GM23338 (cell line): ENCODE data around the gene CHAC1. TPM values are rescaled to one million over a fixed set of nuclear protein-coding genes. Genes with fewer than 3 reads are reported as not detected.

ENCODE experiments used
- ATAC-seq: fragments of 200-7000 bp; cut with Tn5 transposase; 3 replicates; pipeline ENCODE4 v1.9.1; 2020
- DNase-seq: peaks from one replicate; pipeline ENCODE4 v3.0.0-alpha.2; 2015; ENCODE audit warnings: low spot score
- H2AFZ ChIP-seq: fragments of 200-600 bp; sonication (generic); 2 replicates; pipeline ENCODE4 v1.8.0; 2016; ENCODE audit warnings: antibody characterized with exemption, mild to moderate bottlenecking, moderate library complexity
- H3F3A ChIP-seq: fragments of 200-600 bp; sonication (generic); replicated peaks from 2 replicates; pipeline ENCODE4 v1.8.0; 2017; ENCODE audit warnings: antibody characterized with exemption, mixed run types, low read depth
- H3K27ac ChIP-seq: fragments of 200-600 bp; sonication (generic); 2 replicates; pipeline ENCODE4 v1.6.1; 2016; ENCODE audit warnings: low read depth
- H3K27me3 ChIP-seq: fragments of 200-600 bp; sonication (generic); 2 replicates; pipeline ENCODE4 v1.8.0; 2016; ENCODE audit warnings: mild to moderate bottlenecking, mixed run types, moderate library complexity; ENCODE audit not compliant: insufficient read depth
- H3K36me3 ChIP-seq: fragments of 200-600 bp; sonication (generic); 2 replicates; pipeline ENCODE4 v1.8.0; 2016; ENCODE audit warnings: mild to moderate bottlenecking; ENCODE audit not compliant: insufficient read depth
- H3K4me1 ChIP-seq: fragments of 200-600 bp; sonication (generic); 2 replicates; pipeline ENCODE4 v1.8.0; 2016; ENCODE audit warnings: mild to moderate bottlenecking, moderate library complexity; ENCODE audit not compliant: insufficient read depth
- H3K4me2 ChIP-seq: fragments of 200-600 bp; sonication (generic); 2 replicates; pipeline ENCODE4 v1.7.1; 2017; ENCODE audit warnings: mixed run types
- H3K4me3 ChIP-seq: fragments of 200-600 bp; sonication (generic); 2 replicates; pipeline ENCODE4 v1.6.1; 2016; ENCODE audit warnings: mixed run types
- H3K79me2 ChIP-seq: fragments of 200-600 bp; sonication (generic); replicated peaks from 2 replicates; pipeline ENCODE4 v1.8.0; 2017; ENCODE audit warnings: mild to moderate bottlenecking; ENCODE audit not compliant: insufficient read depth
- H3K9me2 ChIP-seq: fragments of 200-600 bp; sonication (generic); 2 replicates; pipeline ENCODE4 v1.8.0; 2017; ENCODE audit not compliant: insufficient read depth
- H4K20me1 ChIP-seq: fragments of 200-600 bp; sonication (generic); replicated peaks from 2 replicates; pipeline ENCODE4 v1.8.0; 2017; ENCODE audit warnings: mild to moderate bottlenecking; ENCODE audit not compliant: insufficient read depth
- H3K27ac Mint-ChIP-seq: 2 replicates; pipeline ENCODE4 v1.8.0; 2020; ENCODE audit warnings: inconsistent platforms, mild to moderate bottlenecking, moderate library complexity, mixed read lengths
- H3K27me3 Mint-ChIP-seq: 3 replicates; pipeline ENCODE4 v1.8.0; 2022; ENCODE audit warnings: low read depth, mild to moderate bottlenecking, moderate library complexity, mixed read lengths, inconsistent platforms; ENCODE audit not compliant: insufficient read depth, poor library complexity
- H3K36me3 Mint-ChIP-seq: 3 replicates; pipeline ENCODE4 v1.8.0; 2021; ENCODE audit warnings: low read depth, mild to moderate bottlenecking, inconsistent platforms, moderate library complexity, mixed read lengths
- H3K4me1 Mint-ChIP-seq: 3 replicates; pipeline ENCODE4 v1.8.0; 2020; ENCODE audit warnings: mild to moderate bottlenecking, inconsistent platforms, mixed read lengths
- H3K4me3 Mint-ChIP-seq: 3 replicates; pipeline ENCODE4 v1.8.0; 2021; ENCODE audit warnings: moderate library complexity, mild to moderate bottlenecking, inconsistent platforms, mixed read lengths
- H3K9me3 Mint-ChIP-seq: 3 replicates; pipeline ENCODE4 v1.8.0; 2020; ENCODE audit warnings: moderate library complexity, mild to moderate bottlenecking, inconsistent platforms, mixed read lengths
- ETS1 ChIP-seq: IDR thresholded peaks from 2 replicates; pipeline ENCODE4 v1.6.1; 2016; ENCODE audit warnings: antibody characterized with exemption
- NANOG ChIP-seq: IDR thresholded peaks from 2 replicates; pipeline ENCODE4 v1.6.1; 2016; ENCODE audit warnings: antibody characterized with exemption, borderline replicate concordance
- POLR2AphosphoS5 ChIP-seq: IDR thresholded peaks from 2 replicates; pipeline ENCODE4 v1.6.1; 2016; ENCODE audit warnings: antibody characterized with exemption, low read depth
- REST ChIP-seq: IDR thresholded peaks from one replicate; pipeline ENCODE4 v1.6.1; 2018; ENCODE audit warnings: antibody characterized with exemption; ENCODE audit not compliant: unreplicated experiment
- STAT1 ChIP-seq: IDR thresholded peaks from one replicate; pipeline ENCODE4 v1.6.1; 2016; ENCODE audit warnings: antibody characterized with exemption; ENCODE audit not compliant: unreplicated experiment
- polyA plus RNA-seq: library from polyadenylated mRNA; unstranded; fragments of >200 nt; fragmentation: Nextera tagmentation; extraction: Ambion mirVana; gene quantifications from 2 replicates; pipeline ENCODE4 v1.2.1, GENCODE V29; 2016
- total RNA-seq: library from RNA; depleted of rRNA; stranded (reverse); fragments of >200 nt; shearing (Covaris generic); gene quantifications from 2 replicates; pipeline ENCODE4 v1.2.3, GENCODE V29; 2014
- TF ChIP-seq, protein P1 (sequence below), 2 experiments: fragments of 200-600 bp in 1 of 2; sonication (generic) in 1 of 2; conservative IDR thresholded peaks; 2 replicates each; pipeline versions ENCODE4 v1.5.1 to v1.6.1; 2016 to 2017; ENCODE audit warnings: antibody characterized with exemption in 2 of 2, low read depth in 2 of 2, mild to moderate bottlenecking in 2 of 2, moderate library complexity in 1 of 2
- TF ChIP-seq, protein P2 (sequence below): fragments of 250-450 bp; sonication (Bioruptor Pico); IDR thresholded peaks from 2 replicates; pipeline ENCODE4 v1.5.0; 2020; ENCODE audit warnings: mild to moderate bottlenecking, moderate library complexity

CHAC1 gene
- total and polyA plus RNA-seq, 2 experiments from 2014 or later: 73.0 to 124 TPM

DNA sequence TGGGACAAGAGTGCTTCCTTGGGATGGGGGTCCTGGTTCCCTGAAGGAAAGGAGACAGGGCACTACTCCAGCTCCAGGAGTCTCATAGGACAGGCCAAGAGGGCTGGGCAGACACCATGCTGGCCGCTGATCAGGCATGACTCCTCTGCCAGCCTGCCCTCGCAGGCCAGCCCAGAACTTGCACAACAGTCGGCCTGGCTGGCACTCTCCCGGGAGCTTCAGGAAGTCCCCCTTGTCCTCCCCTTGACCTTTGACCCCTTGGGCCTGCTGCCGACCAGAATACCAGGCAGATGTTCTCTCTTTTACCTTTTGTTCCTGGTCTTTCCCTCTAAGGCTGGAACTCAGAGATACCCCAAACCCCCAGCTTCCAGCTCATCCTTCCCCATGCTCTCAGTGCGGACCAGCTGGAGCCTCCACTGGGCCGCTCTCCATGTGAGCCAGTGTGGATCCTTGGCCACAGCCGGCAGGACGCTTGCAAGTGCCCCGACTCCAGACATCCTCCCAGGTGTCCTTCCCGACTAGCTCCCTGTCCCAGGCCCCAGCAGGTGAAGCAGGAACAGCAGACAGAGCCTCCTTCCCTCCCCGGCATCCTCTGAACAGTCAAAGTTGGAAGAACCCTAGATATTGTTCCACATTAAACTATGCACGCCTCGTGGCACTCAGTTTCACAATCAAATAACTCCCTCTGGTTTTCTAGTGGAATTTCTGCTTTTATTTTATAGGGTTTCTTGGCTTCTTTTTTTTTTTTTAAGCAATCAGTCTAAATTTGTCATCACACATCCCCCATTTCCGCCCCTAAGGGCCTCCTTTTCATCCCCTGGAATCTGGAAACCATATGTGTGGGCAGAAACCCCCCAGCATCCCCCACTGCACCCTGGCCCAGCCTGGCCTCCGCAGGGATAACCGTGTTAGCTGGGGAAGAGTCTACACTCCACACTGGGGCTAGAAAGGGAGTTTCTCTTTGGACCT is 43.3 kb upstream of the CHAC1 start (continued):
- TF ChIP-seq POLR2AphosphoS5 (no peak), NANOG (no peak)
- TF ChIP-seq, protein P1, sequence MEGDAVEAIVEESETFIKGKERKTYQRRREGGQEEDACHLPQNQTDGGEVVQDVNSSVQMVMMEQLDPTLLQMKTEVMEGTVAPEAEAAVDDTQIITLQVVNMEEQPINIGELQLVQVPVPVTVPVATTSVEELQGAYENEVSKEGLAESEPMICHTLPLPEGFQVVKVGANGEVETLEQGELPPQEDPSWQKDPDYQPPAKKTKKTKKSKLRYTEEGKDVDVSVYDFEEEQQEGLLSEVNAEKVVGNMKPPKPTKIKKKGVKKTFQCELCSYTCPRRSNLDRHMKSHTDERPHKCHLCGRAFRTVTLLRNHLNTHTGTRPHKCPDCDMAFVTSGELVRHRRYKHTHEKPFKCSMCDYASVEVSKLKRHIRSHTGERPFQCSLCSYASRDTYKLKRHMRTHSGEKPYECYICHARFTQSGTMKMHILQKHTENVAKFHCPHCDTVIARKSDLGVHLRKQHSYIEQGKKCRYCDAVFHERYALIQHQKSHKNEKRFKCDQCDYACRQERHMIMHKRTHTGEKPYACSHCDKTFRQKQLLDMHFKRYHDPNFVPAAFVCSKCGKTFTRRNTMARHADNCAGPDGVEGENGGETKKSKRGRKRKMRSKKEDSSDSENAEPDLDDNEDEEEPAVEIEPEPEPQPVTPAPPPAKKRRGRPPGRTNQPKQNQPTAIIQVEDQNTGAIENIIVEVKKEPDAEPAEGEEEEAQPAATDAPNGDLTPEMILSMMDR (conservative IDR thresholded peaks at IDR 0.05; ENCODE audit: low read depth in 2 of 2): no peak

DNA sequence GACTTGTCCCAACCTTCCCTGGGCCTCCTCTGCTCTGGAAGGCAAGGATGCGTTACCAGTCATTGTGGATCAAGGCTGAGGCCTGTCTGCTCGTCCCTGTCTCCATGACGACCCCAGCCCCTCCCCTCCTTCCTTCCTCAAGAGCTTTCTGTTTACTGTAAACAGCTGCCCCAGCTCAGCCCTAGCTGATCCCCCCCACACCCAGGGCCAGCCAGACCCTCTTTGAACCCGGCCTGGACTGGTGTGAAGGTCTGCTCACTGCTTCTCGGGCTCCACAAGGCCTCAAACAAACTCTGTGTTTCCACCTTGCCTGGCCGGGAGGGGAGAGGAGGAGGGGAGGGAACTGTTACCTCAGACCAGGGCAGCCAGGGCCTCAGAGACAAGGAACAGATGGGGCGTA is 42.1 kb upstream of the CHAC1 start:
- Mint-ChIP-seq H3K9me3 (no peaks in the 10 kb centered on the region), H3K27me3 (peaks cover 10% of the 10 kb centered on the region), H3K27ac (peak overlapping the region; percentile 49), H3K4me3 (no peak overlapping the region; the same call in 2 of the 3 replicates), H3K4me1 (peaks cover 40% of the 10 kb centered on the region), H3K36me3 (no peaks in the 10 kb centered on the region)
- Histone ChIP-seq H3K4me2 (peak overlapping the region; percentile 60; the same call in 1 of the 2 replicates), H3K36me3 (no peaks in the 10 kb centered on the region), H3F3A (0 out of 2 replicates have a peak, but pooled peaks cover 7% of the 10 kb centered on the region), H3K4me1 (peaks cover 28% of the 10 kb centered on the region), H3K27ac (no peak overlapping the region), H3K27me3 (no peaks in the 10 kb centered on the region), H3K9me2 (no peaks in the 10 kb centered on the region), H2AFZ (peak overlapping the region; percentile 95), H3K4me3 (0 out of 2 replicates have a peak overlapping the region, but pooled peaks have one; percentile 20), H4K20me1 (no peaks in the 10 kb centered on the region), H3K79me2 (no peaks in the 10 kb centered on the region)
- ATAC-seq (peak; percentile 20), DNase-seq (peak; percentile 82)
- no peak for TF ChIP-seq STAT1
- no peak for TF ChIP-seq ETS1
- TF ChIP-seq, protein P1 (conservative IDR thresholded peaks at IDR 0.05; ENCODE audit: low read depth in 2 of 2): no peak
- TF ChIP-seq REST: no peak
- TF ChIP-seq, protein P2, sequence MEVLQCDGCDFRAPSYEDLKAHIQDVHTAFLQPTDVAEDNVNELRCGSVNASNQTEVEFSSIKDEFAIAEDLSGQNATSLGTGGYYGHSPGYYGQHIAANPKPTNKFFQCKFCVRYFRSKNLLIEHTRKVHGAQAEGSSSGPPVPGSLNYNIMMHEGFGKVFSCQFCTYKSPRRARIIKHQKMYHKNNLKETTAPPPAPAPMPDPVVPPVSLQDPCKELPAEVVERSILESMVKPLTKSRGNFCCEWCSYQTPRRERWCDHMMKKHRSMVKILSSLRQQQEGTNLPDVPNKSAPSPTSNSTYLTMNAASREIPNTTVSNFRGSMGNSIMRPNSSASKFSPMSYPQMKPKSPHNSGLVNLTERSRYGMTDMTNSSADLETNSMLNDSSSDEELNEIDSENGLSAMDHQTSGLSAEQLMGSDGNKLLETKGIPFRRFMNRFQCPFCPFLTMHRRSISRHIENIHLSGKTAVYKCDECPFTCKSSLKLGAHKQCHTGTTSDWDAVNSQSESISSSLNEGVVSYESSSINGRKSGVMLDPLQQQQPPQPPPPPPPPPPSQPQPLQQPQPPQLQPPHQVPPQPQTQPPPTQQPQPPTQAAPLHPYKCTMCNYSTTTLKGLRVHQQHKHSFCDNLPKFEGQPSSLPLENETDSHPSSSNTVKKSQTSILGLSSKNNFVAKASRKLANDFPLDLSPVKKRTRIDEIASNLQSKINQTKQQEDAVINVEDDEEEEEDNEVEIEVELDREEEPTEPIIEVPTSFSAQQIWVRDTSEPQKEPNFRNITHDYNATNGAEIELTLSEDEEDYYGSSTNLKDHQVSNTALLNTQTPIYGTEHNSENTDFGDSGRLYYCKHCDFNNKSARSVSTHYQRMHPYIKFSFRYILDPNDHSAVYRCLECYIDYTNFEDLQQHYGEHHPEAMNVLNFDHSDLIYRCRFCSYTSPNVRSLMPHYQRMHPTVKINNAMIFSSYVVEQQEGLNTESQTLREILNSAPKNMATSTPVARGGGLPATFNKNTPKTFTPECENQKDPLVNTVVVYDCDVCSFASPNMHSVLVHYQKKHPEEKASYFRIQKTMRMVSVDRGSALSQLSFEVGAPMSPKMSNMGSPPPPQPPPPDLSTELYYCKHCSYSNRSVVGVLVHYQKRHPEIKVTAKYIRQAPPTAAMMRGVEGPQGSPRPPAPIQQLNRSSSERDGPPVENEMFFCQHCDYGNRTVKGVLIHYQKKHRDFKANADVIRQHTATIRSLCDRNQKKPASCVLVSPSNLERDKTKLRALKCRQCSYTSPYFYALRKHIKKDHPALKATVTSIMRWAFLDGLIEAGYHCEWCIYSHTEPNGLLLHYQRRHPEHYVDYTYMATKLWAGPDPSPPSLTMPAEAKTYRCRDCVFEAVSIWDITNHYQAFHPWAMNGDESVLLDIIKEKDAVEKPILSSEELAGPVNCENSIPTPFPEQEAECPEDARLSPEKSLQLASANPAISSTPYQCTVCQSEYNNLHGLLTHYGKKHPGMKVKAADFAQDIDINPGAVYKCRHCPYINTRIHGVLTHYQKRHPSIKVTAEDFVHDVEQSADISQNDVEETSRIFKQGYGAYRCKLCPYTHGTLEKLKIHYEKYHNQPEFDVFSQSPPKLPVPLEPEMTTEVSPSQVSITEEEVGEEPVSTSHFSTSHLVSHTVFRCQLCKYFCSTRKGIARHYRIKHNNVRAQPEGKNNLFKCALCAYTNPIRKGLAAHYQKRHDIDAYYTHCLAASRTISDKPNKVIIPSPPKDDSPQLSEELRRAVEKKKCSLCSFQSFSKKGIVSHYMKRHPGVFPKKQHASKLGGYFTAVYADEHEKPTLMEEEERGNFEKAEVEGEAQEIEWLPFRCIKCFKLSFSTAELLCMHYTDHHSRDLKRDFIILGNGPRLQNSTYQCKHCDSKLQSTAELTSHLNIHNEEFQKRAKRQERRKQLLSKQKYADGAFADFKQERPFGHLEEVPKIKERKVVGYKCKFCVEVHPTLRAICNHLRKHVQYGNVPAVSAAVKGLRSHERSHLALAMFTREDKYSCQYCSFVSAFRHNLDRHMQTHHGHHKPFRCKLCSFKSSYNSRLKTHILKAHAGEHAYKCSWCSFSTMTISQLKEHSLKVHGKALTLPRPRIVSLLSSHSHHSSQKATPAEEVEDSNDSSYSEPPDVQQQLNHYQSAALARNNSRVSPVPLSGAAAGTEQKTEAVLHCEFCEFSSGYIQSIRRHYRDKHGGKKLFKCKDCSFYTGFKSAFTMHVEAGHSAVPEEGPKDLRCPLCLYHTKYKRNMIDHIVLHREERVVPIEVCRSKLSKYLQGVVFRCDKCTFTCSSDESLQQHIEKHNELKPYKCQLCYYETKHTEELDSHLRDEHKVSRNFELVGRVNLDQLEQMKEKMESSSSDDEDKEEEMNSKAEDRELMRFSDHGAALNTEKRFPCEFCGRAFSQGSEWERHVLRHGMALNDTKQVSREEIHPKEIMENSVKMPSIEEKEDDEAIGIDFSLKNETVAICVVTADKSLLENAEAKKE (CRISPR knock-in tag): no peak
- no peak for TF ChIP-seq NANOG
